ENCODE data around the gene CDH4. TPM values are rescaled to one million over a fixed set of nuclear protein-coding genes. Genes with fewer than 3 reads are reported as not detected.

Gene CDH4
- total RNA-seq, 1 donor from 2014 or later, result 8.9 TPM

- H3K27me3 Mint-ChIP-seq (ENCODE audit: low read depth), result no peaks in the 10 kb centered on the region
- no peak for TF ChIP-seq CTCF (conservative IDR thresholded peaks at IDR 0.05)
- H3K9me3 Mint-ChIP-seq, result no peaks in the 10 kb centered on the region
- peaks cover 5% of the 10 kb centered on the region for H3K4me1 Mint-ChIP-seq
- no peak for DNase-seq (ENCODE audit: low read depth, low spot score)
- no peak overlapping the region for H3K4me3 Mint-ChIP-seq
- no peaks in the 10 kb centered on the region for H3K36me3 Mint-ChIP-seq (ENCODE audit: low read depth)
- peak overlapping the region; percentile 43 for H3K27ac Mint-ChIP-seq (ENCODE audit: unreplicated experiment)
Observed at GRCh38 chr20:61883857-61884393, 631.9 kb downstream of the CDH4 start.

- no peak for DNase-seq (ENCODE audit: low read depth, low spot score)
- Mint-ChIP-seq H3K4me1 (peaks cover 8% of the 10 kb centered on the region), H3K36me3 (ENCODE audit: low read depth) (peaks cover 2% of the 10 kb centered on the region), H3K27me3 (ENCODE audit: low read depth) (no peaks in the 10 kb centered on the region), H3K9me3 (peaks cover 6% of the 10 kb centered on the region), H3K4me3 (no peak overlapping the region), H3K27ac (ENCODE audit: unreplicated experiment) (no peak overlapping the region)
- TF ChIP-seq CTCF (conservative IDR thresholded peaks at IDR 0.05), result no peak
Observed at GRCh38 chr20:61884571-61885389, 632.7 kb downstream of the CDH4 start.

DNA sequence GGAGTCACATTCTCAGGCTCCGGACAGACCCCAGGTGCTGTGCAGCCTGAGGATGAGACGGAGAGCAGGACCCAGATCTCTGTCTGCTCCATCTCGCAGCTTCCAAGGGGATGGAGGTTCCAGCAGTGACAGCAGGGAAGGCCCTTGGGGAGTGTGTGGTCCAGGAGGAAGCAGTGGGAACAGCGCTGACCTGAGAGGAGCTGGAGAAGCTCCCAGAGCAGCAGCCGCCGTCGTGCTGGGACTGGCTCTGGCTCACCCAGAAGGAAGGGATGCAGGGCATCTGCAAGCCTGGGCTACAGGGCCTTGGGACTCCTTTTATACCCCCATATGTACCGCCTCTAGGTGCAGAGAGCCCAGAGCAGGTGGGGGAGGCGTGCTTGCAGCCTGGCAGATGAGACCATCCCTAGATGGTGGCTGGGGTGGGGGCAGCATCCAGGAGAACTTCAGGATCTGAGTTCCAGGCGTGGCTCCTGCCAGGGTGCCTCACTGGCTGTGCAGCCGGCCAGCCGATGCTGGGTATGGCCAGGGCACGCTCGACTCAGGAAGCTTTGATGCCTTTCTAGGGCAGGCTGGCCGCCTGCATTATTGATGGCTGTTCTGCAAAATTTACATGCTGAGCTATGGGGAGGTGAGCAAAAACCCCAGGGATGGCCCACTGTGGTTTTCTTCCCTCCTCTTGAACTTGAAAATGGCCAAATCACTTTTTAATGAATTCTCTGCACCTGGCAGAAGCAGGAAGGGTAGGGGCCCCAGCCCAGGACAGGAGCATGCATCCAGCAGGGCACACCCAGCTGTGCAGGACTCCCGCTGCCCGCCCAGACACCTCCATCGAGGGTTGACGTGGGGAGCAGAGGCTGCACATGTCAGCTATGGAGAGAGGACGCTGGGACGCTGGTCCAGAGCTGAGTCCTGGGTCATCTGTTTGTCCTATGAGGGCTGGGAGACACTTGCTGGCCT is 634.0 kb downstream of the CDH4 start:
- H3K9me3 Mint-ChIP-seq, result peaks cover 15% of the 10 kb centered on the region
- H3K27ac Mint-ChIP-seq (ENCODE audit: unreplicated experiment), result no peak overlapping the region
- no peak for DNase-seq (ENCODE audit: low read depth, low spot score)
- H3K36me3 Mint-ChIP-seq (ENCODE audit: low read depth), result peaks cover 7% of the 10 kb centered on the region
- H3K4me3 Mint-ChIP-seq, result no peak overlapping the region
- no peak for TF ChIP-seq CTCF (conservative IDR thresholded peaks at IDR 0.05)
- H3K4me1 Mint-ChIP-seq, result peaks cover 8% of the 10 kb centered on the region
- no peaks in the 10 kb centered on the region for H3K27me3 Mint-ChIP-seq (ENCODE audit: low read depth)

DNA sequence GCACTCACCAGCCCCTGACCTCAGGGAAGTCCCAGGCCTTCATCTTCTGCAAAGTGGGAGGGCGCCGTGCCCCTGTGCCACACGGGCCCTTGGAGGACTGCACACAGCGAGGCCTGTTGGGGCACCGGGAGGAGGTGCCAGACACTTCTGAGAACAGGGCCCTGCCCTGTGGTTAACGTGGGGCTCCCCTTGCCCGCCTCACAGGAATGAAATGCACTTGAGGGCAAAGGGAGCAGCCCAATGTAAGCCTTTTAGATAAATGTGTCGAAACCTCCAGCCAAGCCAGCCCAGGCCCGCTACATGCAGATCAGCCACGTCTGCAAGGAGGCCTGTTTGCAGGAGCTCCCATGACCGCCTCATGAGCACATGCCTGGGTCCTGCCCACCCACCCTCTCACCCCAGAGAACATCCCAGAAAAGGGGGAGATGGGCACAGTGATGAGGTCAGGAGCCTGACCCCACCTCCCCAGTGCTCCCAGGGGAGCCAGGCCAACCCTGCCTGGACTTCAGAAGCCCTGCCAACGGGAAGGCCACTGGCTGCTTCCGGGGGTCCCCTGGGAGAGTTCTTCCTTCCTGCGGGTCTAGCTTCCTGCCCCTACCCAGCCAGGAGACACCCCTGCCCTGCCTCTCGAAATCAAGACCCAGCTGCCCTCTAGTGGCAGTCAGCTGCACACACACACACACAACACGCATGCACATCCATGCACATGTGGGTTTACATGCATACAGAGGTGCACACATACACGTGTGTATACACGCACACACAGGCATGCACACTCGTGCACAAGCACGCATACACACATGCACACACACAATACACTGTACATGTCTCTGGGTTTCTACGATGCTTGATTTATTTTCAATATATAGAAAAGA is 634.9 kb downstream of the CDH4 start:
- peaks cover 7% of the 10 kb centered on the region for H3K36me3 Mint-ChIP-seq (ENCODE audit: low read depth)
- peaks cover 15% of the 10 kb centered on the region for H3K9me3 Mint-ChIP-seq
- peak; percentile 85 for TF ChIP-seq CTCF (conservative IDR thresholded peaks at IDR 0.05)
- no peak overlapping the region for H3K4me3 Mint-ChIP-seq
- peak; percentile 63 for DNase-seq (ENCODE audit: low read depth, low spot score)
- H3K27ac Mint-ChIP-seq (ENCODE audit: unreplicated experiment), result no peak overlapping the region
- H3K27me3 Mint-ChIP-seq (ENCODE audit: low read depth), result no peaks in the 10 kb centered on the region
- peaks cover 8% of the 10 kb centered on the region for H3K4me1 Mint-ChIP-seq

All from neural crest cell (in vitro differentiated cells).